ENCODE measurements around the gene APOL1. TPM values are rescaled to one million over a fixed set of nuclear protein-coding genes. Genes with fewer than 3 reads are reported as not detected.
"Not testable (repeated sequence)": the region's sequence is repeated elsewhere in the genome, so short reads cannot be mapped to it uniquely, and the experiment has no call there.

Gene APOL1
- total RNA-seq, 1 donor, result 21.6 TPM

DNA sequence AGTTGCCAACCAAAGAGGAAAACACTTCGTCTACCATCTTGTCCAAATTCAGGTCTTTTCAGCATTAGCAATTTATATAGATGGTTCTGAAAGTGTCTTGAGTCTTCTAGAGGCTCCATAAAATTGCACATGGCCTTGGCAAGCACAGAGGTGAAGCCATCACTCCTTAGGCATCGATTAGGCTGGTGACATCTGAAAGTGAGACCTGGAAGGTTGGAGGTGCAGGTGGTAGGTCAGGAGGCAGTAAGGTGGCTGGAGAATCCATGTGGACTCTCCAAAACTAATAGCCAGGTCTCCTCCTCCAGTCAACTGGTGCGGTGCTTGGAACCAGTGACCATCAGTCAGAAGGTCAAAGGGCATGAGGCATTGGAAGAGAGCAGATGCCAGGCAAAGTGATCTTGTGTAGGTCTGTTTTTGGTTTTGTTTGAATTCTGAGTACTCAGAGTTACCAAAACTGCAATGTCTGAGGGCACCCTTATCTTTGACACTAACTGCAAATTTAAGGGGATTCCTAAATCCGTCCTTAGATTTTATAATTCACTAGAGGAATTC, 7.1 kb upstream of the APOL1 start:
- no peak overlapping the region for H3K4me3 ChIP-seq (ENCODE audit: low read depth, low read length)
- DNase-seq (ENCODE audit: low read depth), result no peak
- TF ChIP-seq, protein P1, sequence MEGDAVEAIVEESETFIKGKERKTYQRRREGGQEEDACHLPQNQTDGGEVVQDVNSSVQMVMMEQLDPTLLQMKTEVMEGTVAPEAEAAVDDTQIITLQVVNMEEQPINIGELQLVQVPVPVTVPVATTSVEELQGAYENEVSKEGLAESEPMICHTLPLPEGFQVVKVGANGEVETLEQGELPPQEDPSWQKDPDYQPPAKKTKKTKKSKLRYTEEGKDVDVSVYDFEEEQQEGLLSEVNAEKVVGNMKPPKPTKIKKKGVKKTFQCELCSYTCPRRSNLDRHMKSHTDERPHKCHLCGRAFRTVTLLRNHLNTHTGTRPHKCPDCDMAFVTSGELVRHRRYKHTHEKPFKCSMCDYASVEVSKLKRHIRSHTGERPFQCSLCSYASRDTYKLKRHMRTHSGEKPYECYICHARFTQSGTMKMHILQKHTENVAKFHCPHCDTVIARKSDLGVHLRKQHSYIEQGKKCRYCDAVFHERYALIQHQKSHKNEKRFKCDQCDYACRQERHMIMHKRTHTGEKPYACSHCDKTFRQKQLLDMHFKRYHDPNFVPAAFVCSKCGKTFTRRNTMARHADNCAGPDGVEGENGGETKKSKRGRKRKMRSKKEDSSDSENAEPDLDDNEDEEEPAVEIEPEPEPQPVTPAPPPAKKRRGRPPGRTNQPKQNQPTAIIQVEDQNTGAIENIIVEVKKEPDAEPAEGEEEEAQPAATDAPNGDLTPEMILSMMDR (IDR thresholded peaks at IDR 0.05; ENCODE audit: insufficient read depth, low read depth, low read length), result no peak

DNA sequence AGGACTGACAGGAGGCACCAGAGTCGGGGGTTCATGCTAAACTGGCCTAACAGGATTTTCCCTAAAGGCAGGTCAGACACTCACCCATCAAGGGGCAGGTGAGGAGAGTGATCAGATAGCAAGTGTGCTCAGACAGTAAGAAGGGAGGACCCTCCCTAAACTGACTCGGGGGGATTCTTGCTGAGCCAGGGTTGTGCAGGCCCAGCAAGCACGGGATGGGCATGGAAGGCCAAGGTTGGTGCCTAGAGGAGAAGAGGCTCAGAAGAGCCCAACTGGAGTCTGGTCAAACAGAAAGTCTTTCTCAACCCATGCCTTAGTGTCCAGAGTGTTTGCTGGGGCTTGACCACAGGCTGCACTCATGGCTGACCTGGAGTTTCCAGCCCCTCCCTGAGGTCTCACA, 6.2 kb upstream of the APOL1 start:
- no peak overlapping the region for H3K4me3 ChIP-seq (ENCODE audit: low read depth, low read length)
- TF ChIP-seq, protein P1 (IDR thresholded peaks at IDR 0.05; ENCODE audit: insufficient read depth, low read depth, low read length), result no peak
- no peak for DNase-seq (ENCODE audit: low read depth)

- TF ChIP-seq, protein P1 (IDR thresholded peaks at IDR 0.05; ENCODE audit: insufficient read depth, low read depth, low read length), result no peak
- no peak overlapping the region for H3K4me3 ChIP-seq (ENCODE audit: low read depth, low read length)
- DNase-seq (ENCODE audit: low read depth), result no peak
Measured at GRCh38 chr22:36247955-36248354, 5.0 kb upstream of the APOL1 start.

- TF ChIP-seq, protein P1 (IDR thresholded peaks at IDR 0.05; ENCODE audit: insufficient read depth, low read depth, low read length), result no peak
- no peak for DNase-seq (ENCODE audit: low read depth)
- H3K4me3 ChIP-seq (ENCODE audit: low read depth, low read length), result no peak overlapping the region
Measured at GRCh38 chr22:36249160-36249559, 3.8 kb upstream of the APOL1 start.

DNA sequence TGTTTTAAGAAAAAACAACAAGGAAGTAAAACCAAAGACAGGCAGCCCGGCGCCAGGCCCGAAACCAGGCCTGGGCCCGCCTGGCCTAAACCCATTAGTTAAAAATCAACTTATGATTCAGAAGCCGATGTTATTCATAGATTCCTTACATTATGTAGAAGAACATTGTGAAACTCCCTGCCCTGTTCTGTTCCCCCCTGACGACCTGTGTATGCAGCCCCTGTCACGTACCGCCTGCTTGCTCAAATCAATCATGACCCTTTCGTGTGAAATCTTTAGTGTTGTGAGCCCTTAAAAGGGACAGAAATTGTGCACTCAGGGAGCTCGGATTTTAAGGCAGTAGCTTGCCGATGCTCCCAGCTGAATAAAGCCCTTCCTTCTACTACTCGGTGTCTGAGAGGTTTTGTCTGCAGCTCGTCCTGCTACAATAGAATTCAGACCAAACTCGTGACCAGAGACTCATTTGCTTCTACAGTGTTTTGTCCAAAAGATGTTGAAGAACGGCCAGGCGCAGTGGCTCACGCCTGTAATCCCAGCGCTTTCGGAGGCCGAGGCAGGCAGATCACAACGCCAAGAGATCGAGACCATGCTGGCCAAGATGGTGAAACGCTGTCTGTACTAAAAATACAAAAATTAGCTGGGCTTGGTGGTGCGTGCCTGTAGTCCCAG, 2.5 kb upstream of the APOL1 start:
- not testable (repeated sequence) for DNase-seq (ENCODE audit: low read depth); H3K4me3 ChIP-seq (ENCODE audit: low read depth, low read length)

- H3K4me3 ChIP-seq (ENCODE audit: low read depth, low read length); DNase-seq (ENCODE audit: low read depth): not testable (repeated sequence)
Measured at GRCh38 chr22:36251979-36252608, 839 bp upstream of the APOL1 start.

DNA sequence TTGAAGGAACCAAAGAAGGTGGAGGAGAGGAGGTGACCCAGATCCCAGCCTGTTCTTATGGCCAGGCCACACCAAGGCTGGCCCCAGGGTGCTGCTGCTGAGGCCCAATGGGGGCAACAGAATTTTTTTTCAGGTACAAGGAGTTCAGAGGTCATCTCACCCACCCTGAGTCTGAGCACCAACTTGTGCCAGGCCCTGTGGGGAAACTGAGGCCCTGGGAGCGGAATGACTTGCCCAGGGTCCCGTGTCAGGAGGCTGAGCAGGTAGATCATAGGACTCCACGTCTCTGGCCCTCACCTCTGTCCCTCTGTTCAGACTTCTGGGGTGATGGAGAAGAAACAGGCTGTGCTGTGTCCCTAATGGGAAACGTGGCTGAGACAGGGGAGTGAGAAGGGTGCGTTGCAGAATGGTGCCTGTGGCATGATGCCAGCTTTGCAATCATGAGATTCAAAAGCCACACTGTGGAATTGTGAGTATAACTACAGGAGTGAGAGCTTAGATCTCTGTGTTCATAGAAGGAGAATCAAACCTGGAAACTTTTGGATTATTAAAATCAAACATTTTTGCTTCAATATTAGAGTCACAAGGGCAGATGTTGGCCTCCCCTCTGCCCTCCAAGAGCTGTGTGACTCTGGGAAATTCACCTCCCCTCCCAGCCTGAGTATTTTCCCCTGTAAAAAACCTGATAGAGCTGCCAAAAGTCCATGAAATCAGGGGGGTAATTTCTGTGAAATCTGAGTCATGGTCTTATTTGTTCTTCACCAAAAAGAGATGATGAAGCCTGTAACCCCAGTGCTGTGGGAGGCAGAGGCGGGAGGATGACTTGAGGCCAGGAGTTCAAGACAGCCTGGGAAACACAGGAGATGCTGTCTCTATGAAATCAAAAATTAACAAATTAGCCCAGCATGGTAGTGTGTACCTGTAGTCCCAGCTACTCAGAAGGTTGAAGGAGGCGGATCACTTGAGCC, 874 bp downstream of the APOL1 start:
- TF ChIP-seq, protein P1 (IDR thresholded peaks at IDR 0.05; ENCODE audit: insufficient read depth, low read depth, low read length), result no peak
- peak; percentile 46 for DNase-seq (ENCODE audit: low read depth)
- peak overlapping the region; percentile 68 for H3K4me3 ChIP-seq (ENCODE audit: low read depth, low read length)

GRCh38 chr22:36255572-36255971, 2.6 kb downstream of the APOL1 start:
- DNase-seq (ENCODE audit: low read depth); H3K4me3 ChIP-seq (ENCODE audit: low read depth, low read length): not testable (repeated sequence)

Measured in fibroblast of villous mesenchyme (primary cell).